Neuron (in vitro differentiated cells): ENCODE measurements around the gene HOATZ.

ENCODE experiments used
- H2AFZ ChIP-seq: one replicate; pipeline ENCODE4 v1.6.1; 2013; ENCODE audit warnings: low read depth, mild to moderate bottlenecking, inconsistent platforms, low read length, moderate library complexity
- H3K27me3 ChIP-seq: one replicate; pipeline ENCODE4 v1.6.1; 2013; ENCODE audit warnings: low read length; ENCODE audit not compliant: insufficient read depth
- H3K36me3 ChIP-seq: one replicate; pipeline ENCODE4 v1.6.1; 2013; ENCODE audit warnings: low read length; ENCODE audit not compliant: insufficient read depth
- H3K4me1 ChIP-seq: one replicate; pipeline ENCODE4 v1.6.1; 2013; ENCODE audit warnings: low read length; ENCODE audit not compliant: insufficient read depth
- H3K4me3 ChIP-seq: 2 replicates; pipeline ENCODE4 v1.5.1; 2013; ENCODE audit warnings: mild to moderate bottlenecking, low read length, moderate library complexity
- H3K9me3 ChIP-seq: one replicate; pipeline ENCODE4 v1.6.1; 2013; ENCODE audit warnings: low read length

Gene HOATZ

DNA sequence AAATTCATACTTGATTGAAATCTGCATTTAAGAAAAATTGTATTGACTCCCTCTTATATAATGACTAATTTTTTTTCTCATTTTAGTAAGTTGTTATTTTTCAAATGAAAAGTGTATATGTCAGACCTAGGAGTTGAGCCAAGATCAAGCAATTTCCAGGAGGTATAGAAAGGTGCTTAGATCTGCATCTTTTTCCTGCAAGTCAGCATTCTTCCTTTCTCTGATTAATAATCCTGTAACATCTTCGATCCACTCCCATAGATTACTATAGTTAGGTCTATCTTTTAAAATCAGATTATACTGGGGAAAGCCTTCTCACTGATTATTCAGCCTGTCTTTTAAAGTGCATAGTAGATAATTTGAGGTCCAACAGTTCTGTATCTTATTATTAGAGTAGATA is 12.7 kb downstream of the HOATZ start:
- H3K27me3 ChIP-seq: peaks cover 4% of the 10 kb centered on the region
- no peaks in the 10 kb centered on the region for H3K9me3 ChIP-seq
- no peak overlapping the region for H3K4me3 ChIP-seq
- H3K36me3 ChIP-seq: no peaks in the 10 kb centered on the region
- peaks cover 5% of the 10 kb centered on the region for H3K4me1 ChIP-seq
- no peak overlapping the region for H2AFZ ChIP-seq

- H3K27me3 ChIP-seq: peaks cover 1% of the 10 kb centered on the region
- H2AFZ ChIP-seq: no peak overlapping the region
- H3K4me3 ChIP-seq: no peak overlapping the region
- no peaks in the 10 kb centered on the region for H3K36me3 ChIP-seq
- peaks cover 5% of the 10 kb centered on the region for H3K4me1 ChIP-seq
- no peaks in the 10 kb centered on the region for H3K9me3 ChIP-seq
Observed at GRCh38 chr11:111528557-111528956, 14.0 kb downstream of the HOATZ start.

DNA sequence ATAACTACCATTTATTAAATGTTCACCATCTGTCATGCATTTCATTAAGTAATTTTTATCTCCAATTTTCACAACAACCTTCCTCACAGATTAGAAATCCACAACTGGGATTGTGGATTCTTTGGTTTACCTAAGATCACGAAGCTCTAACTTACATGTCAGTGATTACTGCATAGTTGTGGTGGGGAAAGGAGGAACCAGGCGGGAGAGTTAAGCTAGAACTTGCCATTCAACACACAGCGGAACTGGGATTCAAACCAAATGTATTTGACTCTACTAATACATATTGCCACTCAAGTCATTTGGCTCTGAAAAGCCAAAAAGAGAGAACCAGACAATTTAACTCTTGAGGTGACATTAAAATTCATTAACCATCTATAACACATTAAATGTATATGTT is 15.5 kb downstream of the HOATZ start:
- Histone ChIP-seq H3K36me3 (no peaks in the 10 kb centered on the region), H3K4me3 (no peak overlapping the region), H3K9me3 (no peaks in the 10 kb centered on the region), H2AFZ (no peak overlapping the region), H3K4me1 (peaks cover 5% of the 10 kb centered on the region), H3K27me3 (peaks cover 5% of the 10 kb centered on the region)

GRCh38 chr11:111531136-111531535 is 16.6 kb downstream of the HOATZ start:
- H2AFZ ChIP-seq: no peak overlapping the region
- H3K4me3 ChIP-seq: no peak overlapping the region
- no peaks in the 10 kb centered on the region for H3K9me3 ChIP-seq
- peaks cover 6% of the 10 kb centered on the region for H3K27me3 ChIP-seq
- H3K4me1 ChIP-seq: peaks cover 5% of the 10 kb centered on the region
- H3K36me3 ChIP-seq: no peaks in the 10 kb centered on the region

DNA sequence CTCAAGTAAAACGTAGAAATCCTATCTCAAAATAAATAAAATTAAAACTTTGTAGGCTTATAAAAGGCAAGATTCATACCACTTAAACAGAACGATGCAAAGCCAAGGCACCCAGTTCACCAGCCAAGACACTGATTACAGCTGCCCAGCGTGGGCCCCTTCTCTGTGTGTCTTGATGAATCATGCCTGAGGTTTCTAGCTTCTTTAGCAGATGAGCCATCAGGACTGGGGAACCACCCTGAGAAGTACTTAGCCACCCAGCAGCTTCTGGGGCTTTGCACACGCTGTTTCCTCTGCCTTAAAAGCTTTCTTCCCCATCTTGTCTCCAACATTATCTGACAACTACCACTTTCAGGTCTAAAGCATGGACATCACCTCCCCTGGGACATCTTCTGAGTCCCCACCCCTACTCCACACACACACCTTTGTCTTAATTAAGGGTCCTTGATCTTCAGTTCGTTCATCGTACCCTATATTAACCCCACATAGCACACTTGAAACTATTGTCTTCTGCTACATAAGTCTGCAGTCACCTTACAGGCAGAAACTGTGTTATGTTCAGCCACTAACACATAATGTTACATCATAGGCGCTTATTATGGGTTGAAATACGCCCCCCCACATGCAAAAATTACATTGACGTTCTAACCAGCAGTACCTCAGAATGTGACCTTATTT is 17.2 kb downstream of the HOATZ start:
- Histone ChIP-seq H3K9me3 (no peaks in the 10 kb centered on the region), H3K36me3 (no peaks in the 10 kb centered on the region), H2AFZ (no peak overlapping the region), H3K27me3 (peaks cover 11% of the 10 kb centered on the region), H3K4me1 (peaks cover 5% of the 10 kb centered on the region), H3K4me3 (no peak overlapping the region)

- Histone ChIP-seq H3K4me1 (peaks cover 5% of the 10 kb centered on the region), H3K9me3 (no peaks in the 10 kb centered on the region), H3K4me3 (no peak overlapping the region), H2AFZ (no peak overlapping the region), H3K27me3 (peaks cover 13% of the 10 kb centered on the region), H3K36me3 (no peaks in the 10 kb centered on the region)
Observed at GRCh38 chr11:111532365-111532709, 17.8 kb downstream of the HOATZ start.

DNA sequence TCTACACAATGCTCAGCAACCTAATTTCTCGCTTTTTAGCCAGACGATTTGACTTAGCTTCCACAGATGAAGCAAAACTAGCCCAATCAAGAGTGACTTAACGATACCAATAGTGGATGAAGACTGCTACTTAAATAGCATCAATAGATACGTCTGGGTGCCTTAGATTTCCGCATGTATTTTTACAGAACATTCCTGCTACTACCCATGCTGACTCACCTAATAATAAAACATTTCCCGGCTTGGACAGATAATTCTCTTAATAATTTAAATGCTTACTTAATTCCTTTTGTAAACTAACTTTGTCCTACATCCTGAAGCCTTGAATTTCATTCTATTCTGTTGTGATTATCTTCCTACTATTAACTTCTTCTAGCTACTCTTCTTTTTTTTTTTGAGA is 20.7 kb downstream of the HOATZ start:
- Histone ChIP-seq H3K4me1 (peaks cover 3% of the 10 kb centered on the region), H3K4me3 (no peak overlapping the region), H2AFZ (no peak overlapping the region), H3K36me3 (no peaks in the 10 kb centered on the region), H3K9me3 (peaks cover 5% of the 10 kb centered on the region), H3K27me3 (peaks cover 42% of the 10 kb centered on the region)

GRCh38 chr11:111537336-111537860 is 22.8 kb downstream of the HOATZ start:
- Histone ChIP-seq H3K4me3 (no peak overlapping the region), H3K27me3 (peaks cover 63% of the 10 kb centered on the region), H3K36me3 (no peaks in the 10 kb centered on the region), H3K4me1 (peaks cover 6% of the 10 kb centered on the region), H2AFZ (no peak overlapping the region), H3K9me3 (peaks cover 5% of the 10 kb centered on the region)

- peaks cover 5% of the 10 kb centered on the region for H3K9me3 ChIP-seq
- H3K36me3 ChIP-seq: no peaks in the 10 kb centered on the region
- H3K4me3 ChIP-seq: no peak overlapping the region
- H2AFZ ChIP-seq: no peak overlapping the region
- peaks cover 74% of the 10 kb centered on the region for H3K27me3 ChIP-seq
- H3K4me1 ChIP-seq: peaks cover 6% of the 10 kb centered on the region
Observed at GRCh38 chr11:111538407-111539114, 24.0 kb downstream of the HOATZ start.

DNA sequence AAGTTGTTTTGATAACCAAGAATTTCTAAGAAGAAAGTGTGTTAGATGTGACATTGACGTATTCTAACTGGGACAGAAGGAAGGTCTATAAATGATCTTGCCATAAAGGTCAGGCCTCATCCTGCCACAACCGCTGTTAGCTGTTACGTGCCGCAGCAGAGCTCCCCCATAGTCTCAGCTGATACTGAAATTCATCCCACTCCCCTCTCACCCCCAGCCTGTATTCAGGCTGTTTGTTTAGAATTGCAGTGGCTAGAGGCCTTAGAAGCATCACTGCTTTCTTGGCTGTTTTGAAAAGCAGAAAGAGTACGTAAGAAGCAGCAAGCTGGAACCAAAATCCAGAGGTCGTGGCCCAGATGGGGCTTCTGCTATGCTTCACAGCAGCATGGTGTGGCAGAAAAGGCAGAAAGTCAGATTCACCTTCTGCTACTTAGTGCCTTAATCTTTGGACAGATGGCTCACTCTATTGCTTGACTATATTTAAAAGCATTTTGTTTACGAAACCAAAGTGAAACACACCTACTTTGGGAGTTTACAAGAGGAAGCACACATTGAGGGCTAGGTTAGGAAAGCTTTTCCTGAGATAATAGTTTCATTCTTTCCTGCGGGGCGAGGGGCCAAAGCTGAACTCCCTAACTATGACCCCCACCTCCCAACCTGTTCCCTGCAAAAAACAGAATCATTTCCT is 25.0 kb downstream of the HOATZ start:
- H2AFZ ChIP-seq: no peak overlapping the region
- H3K36me3 ChIP-seq: no peaks in the 10 kb centered on the region
- peaks cover 81% of the 10 kb centered on the region for H3K27me3 ChIP-seq
- no peak overlapping the region for H3K4me3 ChIP-seq
- peaks cover 5% of the 10 kb centered on the region for H3K9me3 ChIP-seq
- peaks cover 6% of the 10 kb centered on the region for H3K4me1 ChIP-seq

DNA sequence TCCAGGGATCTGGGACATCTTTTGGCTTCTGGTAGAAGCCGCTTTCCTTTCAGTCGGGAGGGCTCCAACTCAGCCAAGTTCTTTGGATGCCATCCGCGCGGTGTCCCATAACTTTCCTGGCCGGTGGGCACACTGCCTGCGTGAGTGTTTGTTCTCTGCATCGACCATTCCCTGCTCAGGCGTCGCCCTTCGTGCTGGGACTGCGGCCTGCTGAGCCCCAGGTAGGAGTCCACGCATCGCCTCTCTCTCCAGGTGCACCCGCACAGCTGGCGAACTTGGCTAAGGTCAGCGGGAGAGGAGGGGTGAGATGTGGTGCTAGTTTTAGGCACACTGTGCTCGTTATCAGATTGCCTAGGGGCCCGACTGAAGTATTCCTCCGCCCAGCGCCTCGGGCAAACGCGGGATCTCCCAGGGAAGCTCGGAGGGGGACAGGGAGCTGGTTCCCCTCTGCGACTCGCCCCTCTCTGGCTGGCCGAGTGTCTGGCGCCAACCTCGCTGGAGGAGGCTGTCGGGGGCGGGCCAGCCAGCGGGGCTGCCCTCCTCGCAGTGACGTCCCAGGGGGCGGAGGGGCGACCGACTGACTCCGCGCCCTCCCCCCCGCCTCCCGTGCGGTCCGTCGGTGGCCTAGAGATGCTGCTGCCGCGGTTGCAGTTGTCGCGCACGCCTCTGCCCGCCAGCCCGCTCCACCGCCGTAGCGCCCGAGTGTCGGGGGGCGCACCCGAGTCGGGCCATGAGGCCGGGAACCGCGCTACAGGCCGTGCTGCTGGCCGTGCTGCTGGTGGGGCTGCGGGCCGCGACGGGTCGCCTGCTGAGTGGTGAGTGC is 25.7 kb downstream of the HOATZ start, which contains the start of gene LAYN:
Gene LAYN, plus strand, starts transcription at position 607 of the 823 bp plus-strand sequence. Its CDS starts 124 bp downstream, at position 731.
- no peaks in the 10 kb centered on the region for H3K36me3 ChIP-seq
- H2AFZ ChIP-seq: peak within 1 kb of the TSS; percentile 62
- H3K4me1 ChIP-seq: peaks cover 6% of the 10 kb centered on the region
- H3K4me3 ChIP-seq: no peak within 1 kb of the TSS
- peaks cover 80% of the 10 kb centered on the region for H3K27me3 ChIP-seq
- peaks cover 5% of the 10 kb centered on the region for H3K9me3 ChIP-seq

DNA sequence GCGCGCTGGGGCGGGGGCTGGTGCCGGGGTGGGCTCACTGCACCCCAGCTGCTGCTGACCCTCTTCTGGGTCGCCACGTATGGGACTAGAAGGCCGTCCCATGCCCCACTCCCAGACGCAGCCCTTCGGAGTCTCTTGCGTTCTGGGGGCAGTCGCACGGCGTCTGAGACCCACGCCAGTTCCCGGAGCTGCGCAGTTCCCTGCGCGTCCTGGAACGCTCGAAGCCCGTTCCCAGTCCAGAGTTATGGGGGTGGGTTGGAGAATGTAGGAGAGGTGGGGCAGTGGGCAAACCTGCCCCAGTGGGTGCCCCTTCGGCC is 26.3 kb downstream of the HOATZ start:
- H3K36me3 ChIP-seq: no peaks in the 10 kb centered on the region
- peak overlapping the region; percentile 62 for H2AFZ ChIP-seq
- H3K4me3 ChIP-seq: no peak overlapping the region
- peaks cover 6% of the 10 kb centered on the region for H3K4me1 ChIP-seq
- H3K27me3 ChIP-seq: peaks cover 85% of the 10 kb centered on the region
- peaks cover 5% of the 10 kb centered on the region for H3K9me3 ChIP-seq
